SK-N-SH (cell line): ENCODE data around the gene THSD7A.

Experiments
- CTCF ChIP-seq: fragments of 200-600 bp; sonication (generic); IDR thresholded peaks from 2 replicates; pipeline ENCODE4 v1.6.1; 2017; ENCODE audit warnings: antibody characterized with exemption, mild to moderate bottlenecking, moderate library complexity
- EZH2phosphoT487 ChIP-seq: fragments of 200-600 bp; sonication (generic); IDR thresholded peaks from 2 replicates; pipeline ENCODE4 v1.6.1; 2017; ENCODE audit warnings: low read depth, mixed run types, mild to moderate bottlenecking, antibody characterized with exemption, moderate library complexity, borderline replicate concordance
- REST ChIP-seq: IDR thresholded peaks from 2 replicates; pipeline ENCODE4 v1.6.1; 2012; ENCODE audit warnings: mild to moderate bottlenecking, low read depth, low read length, moderate library complexity
- YY1 ChIP-seq: IDR thresholded peaks from 2 replicates; pipeline ENCODE4 v1.4.0; 2012; ENCODE audit warnings: low read depth, mild to moderate bottlenecking

- TF ChIP-seq CTCF (no peak), YY1 (no peak), EZH2phosphoT487 (no peak), REST (no peak)
These were observed 43.6 kb upstream of the THSD7A start for GRCh38 chr7:11875635-11876034.
